Measurements from ENCODE around the gene CTNND1.

DNA sequence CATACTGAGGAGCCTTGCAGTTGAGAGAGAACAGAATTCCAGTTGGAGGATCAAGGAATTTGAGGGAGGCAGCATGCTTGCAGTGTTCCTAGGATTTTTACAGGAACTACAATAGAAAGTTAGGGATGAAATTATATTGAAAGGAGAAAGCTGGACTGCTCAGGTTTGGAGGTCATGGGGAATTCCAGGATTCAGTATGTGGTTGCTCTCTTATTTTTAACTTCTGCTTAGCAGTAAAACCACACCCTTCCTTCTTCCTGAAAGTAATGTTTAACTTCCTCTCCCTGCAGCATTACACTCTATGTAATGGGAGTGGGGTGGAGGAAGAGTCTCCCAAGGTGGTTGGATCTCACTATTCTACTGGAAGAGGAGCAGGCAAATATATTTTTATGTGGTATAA, 31.3 kb downstream of the CTNND1 start:
- TF ChIP-seq, protein P1, sequence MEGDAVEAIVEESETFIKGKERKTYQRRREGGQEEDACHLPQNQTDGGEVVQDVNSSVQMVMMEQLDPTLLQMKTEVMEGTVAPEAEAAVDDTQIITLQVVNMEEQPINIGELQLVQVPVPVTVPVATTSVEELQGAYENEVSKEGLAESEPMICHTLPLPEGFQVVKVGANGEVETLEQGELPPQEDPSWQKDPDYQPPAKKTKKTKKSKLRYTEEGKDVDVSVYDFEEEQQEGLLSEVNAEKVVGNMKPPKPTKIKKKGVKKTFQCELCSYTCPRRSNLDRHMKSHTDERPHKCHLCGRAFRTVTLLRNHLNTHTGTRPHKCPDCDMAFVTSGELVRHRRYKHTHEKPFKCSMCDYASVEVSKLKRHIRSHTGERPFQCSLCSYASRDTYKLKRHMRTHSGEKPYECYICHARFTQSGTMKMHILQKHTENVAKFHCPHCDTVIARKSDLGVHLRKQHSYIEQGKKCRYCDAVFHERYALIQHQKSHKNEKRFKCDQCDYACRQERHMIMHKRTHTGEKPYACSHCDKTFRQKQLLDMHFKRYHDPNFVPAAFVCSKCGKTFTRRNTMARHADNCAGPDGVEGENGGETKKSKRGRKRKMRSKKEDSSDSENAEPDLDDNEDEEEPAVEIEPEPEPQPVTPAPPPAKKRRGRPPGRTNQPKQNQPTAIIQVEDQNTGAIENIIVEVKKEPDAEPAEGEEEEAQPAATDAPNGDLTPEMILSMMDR (conservative IDR thresholded peaks at IDR 0.05; ENCODE audit: low read length), result no peak
- no peak for TF ChIP-seq EZH2phosphoT487 (IDR thresholded peaks at IDR 0.05; ENCODE audit: borderline replicate concordance, low read depth, low read length)
